Epithelial cell of umbilical artery (primary cell): ENCODE results near the gene F9. TPM values are rescaled to one million over a fixed set of nuclear protein-coding genes. Genes with fewer than 3 reads are reported as not detected.

Source experiments
- total RNA-seq: library from RNA; depleted of rRNA; stranded (reverse); fragments of >200 nt; gene quantifications from 2 replicates; pipeline ENCODE4 v1.2.3, GENCODE V29; 2014

The F9 gene
- not detected in 2 replicates for total RNA-seq

GRCh38 chrX:139530550-139530949, at the start of gene F9:
F9 (plus strand) TSS chrX:139530739; CDS start chrX:139530765, 26 bp downstream.

Other genes starting within 250 kb of the F9 start
- gene MCF2, start 177.4 kb downstream of the F9 start, total RNA-seq, result under 0.01 TPM in 1 of 2 replicates, not detected in the other